Esophagus squamous epithelium (tissue), 4 donors: ENCODE data around the gene RBM22.

ENCODE experiments used
- POLR2A ChIP-seq, 4 donors: fragments of 450-650 bp; IDR thresholded peaks; one replicate each; pipeline ENCODE4 v1.6.1; 2017; ENCODE audit warnings: antibody characterized with exemption in 4 of 4, mild to moderate bottlenecking in 4 of 4, moderate library complexity in 3 of 4
- TF ChIP-seq, protein P1 (sequence below), 6 experiments: fragments of 450-650 bp in 4 of 6; fragments of 200-600 bp in 2 of 6; sonication (generic) in 2 of 6; IDR thresholded peaks; one replicate each; pipeline ENCODE4 v1.5.1; 2016 to 2019; ENCODE audit warnings: antibody characterized with exemption in 6 of 6, mild to moderate bottlenecking in 4 of 6, moderate library complexity in 4 of 6

DNA sequence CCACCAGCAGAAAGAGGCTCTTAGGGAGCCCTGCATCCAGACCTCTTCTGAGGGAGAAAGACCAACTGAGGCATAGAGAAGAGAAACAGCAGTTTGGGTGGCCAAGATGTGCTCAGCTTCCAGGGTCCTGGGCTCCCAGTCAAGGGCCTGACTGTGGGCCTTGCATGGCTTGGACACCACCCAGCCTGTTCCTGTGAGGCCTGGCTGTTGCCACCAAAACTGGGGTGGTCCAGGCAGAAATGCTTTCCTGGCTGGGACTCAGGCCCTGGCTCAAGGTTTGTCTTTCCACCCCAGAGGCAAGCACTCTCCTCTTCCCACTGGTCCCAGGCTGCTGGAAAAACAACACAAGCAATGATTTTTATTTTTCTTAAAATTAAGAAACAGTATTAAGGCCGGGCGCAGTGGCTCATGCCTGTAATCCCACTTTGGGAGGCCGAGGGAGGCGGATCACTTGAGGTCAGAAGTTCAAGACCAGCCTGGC, 26.5 kb downstream of the RBM22 start:
- TF ChIP-seq, protein P1, sequence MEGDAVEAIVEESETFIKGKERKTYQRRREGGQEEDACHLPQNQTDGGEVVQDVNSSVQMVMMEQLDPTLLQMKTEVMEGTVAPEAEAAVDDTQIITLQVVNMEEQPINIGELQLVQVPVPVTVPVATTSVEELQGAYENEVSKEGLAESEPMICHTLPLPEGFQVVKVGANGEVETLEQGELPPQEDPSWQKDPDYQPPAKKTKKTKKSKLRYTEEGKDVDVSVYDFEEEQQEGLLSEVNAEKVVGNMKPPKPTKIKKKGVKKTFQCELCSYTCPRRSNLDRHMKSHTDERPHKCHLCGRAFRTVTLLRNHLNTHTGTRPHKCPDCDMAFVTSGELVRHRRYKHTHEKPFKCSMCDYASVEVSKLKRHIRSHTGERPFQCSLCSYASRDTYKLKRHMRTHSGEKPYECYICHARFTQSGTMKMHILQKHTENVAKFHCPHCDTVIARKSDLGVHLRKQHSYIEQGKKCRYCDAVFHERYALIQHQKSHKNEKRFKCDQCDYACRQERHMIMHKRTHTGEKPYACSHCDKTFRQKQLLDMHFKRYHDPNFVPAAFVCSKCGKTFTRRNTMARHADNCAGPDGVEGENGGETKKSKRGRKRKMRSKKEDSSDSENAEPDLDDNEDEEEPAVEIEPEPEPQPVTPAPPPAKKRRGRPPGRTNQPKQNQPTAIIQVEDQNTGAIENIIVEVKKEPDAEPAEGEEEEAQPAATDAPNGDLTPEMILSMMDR (IDR thresholded peaks at IDR 0.05): no peak
- TF ChIP-seq POLR2A (IDR thresholded peaks at IDR 0.05): no peak
